Adrenal gland (tissue), 5 donors: ENCODE measurements around the gene KCNJ4.

Source experiments
- POLR2A ChIP-seq, 2 donors: fragments of 450-650 bp; IDR thresholded peaks; one replicate each; pipeline ENCODE4 v1.6.1; 2017; ENCODE audit warnings: antibody characterized with exemption in 2 of 2, mild to moderate bottlenecking in 2 of 2, moderate library complexity in 1 of 2
- TF ChIP-seq, protein P1 (sequence below), 6 experiments: fragments of 450-650 bp in 4 of 6; fragments of 200-600 bp in 2 of 6; sonication (generic) in 1 of 6; IDR thresholded peaks; 1 replicate in 5 of 6; 2 replicates in 1 of 6; pipeline versions ENCODE4 v1.5.1 to v1.8.0; 2016 to 2021; ENCODE audit warnings: antibody characterized with exemption in 6 of 6, mild to moderate bottlenecking in 2 of 6, moderate library complexity in 1 of 6
- donor health status: DM: no; HTN: no; CAD: no.

DNA sequence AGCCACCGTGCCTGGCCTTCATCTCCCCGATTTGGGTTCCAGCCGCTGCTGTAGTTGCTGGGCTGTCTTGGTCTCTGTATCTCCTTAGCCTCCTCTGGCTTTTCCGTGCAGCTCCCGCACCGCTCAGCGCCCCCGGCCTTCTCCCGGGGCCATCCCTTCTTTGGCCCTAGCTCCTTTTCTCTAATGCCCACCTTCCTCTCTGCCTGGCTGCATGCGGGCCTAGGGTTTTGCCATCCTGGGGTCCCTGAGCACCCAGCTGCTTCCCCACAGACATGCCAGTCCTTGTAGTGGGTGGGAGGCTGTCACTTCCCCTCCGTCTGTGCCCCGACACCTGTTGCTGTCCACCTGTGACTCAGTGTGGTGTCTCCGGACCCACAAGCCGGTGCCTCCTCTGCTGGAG, 36.4 kb downstream of the KCNJ4 start:
- TF ChIP-seq POLR2A (IDR thresholded peaks at IDR 0.05) = no peak
- TF ChIP-seq, protein P1, sequence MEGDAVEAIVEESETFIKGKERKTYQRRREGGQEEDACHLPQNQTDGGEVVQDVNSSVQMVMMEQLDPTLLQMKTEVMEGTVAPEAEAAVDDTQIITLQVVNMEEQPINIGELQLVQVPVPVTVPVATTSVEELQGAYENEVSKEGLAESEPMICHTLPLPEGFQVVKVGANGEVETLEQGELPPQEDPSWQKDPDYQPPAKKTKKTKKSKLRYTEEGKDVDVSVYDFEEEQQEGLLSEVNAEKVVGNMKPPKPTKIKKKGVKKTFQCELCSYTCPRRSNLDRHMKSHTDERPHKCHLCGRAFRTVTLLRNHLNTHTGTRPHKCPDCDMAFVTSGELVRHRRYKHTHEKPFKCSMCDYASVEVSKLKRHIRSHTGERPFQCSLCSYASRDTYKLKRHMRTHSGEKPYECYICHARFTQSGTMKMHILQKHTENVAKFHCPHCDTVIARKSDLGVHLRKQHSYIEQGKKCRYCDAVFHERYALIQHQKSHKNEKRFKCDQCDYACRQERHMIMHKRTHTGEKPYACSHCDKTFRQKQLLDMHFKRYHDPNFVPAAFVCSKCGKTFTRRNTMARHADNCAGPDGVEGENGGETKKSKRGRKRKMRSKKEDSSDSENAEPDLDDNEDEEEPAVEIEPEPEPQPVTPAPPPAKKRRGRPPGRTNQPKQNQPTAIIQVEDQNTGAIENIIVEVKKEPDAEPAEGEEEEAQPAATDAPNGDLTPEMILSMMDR (IDR thresholded peaks at IDR 0.05) = no peak
